NCI-H226 (cell line): ENCODE measurements around the gene TEX35.
"Not testable (repeated sequence)": the region's sequence is repeated elsewhere in the genome, so short reads cannot be mapped to it uniquely, and the experiment has no call there.

Experiments
- DNase-seq: peaks from one replicate; pipeline ENCODE4 v3.0.0-alpha.2; 2015

TEX35 gene

GRCh38 chr1:178542554-178543289 lies 29.8 kb downstream of the TEX35 start:
- peak; percentile 86 for DNase-seq

- no peak for DNase-seq
Observed at GRCh38 chr1:178543290-178543607, 30.3 kb downstream of the TEX35 start.

- no peak for DNase-seq
Observed at GRCh38 chr1:178544531-178544930, 31.6 kb downstream of the TEX35 start.

GRCh38 chr1:178548108-178548507 lies 35.2 kb downstream of the TEX35 start:
- no peak for DNase-seq

- no peak for DNase-seq
Observed at GRCh38 chr1:178551307-178551706, 38.4 kb downstream of the TEX35 start.

- no peak for DNase-seq
Observed at GRCh38 chr1:178551940-178552339, 39.0 kb downstream of the TEX35 start.

- DNase-seq, result no peak
Observed at GRCh38 chr1:178552856-178553255, 39.9 kb downstream of the TEX35 start.

- not testable (repeated sequence) for DNase-seq
Observed at GRCh38 chr1:178554351-178554750, 41.4 kb downstream of the TEX35 start.

GRCh38 chr1:178555613-178556012 lies 42.7 kb downstream of the TEX35 start:
- DNase-seq, result not testable (repeated sequence)

- DNase-seq, result not testable (repeated sequence)
Observed at GRCh38 chr1:178558816-178559215, 45.9 kb downstream of the TEX35 start.

GRCh38 chr1:178560871-178561376 lies 48.0 kb downstream of the TEX35 start:
- no peak for DNase-seq

GRCh38 chr1:178563099-178563820 lies 50.4 kb downstream of the TEX35 start:
- DNase-seq, result no peak

GRCh38 chr1:178564086-178564782 lies 51.3 kb downstream of the TEX35 start:
- DNase-seq, result no peak

GRCh38 chr1:178564783-178565180 lies 51.9 kb downstream of the TEX35 start:
- DNase-seq, result no peak

GRCh38 chr1:178565586-178565985 lies 52.7 kb downstream of the TEX35 start:
- no peak for DNase-seq

- no peak for DNase-seq
Observed at GRCh38 chr1:178566187-178566586, 53.3 kb downstream of the TEX35 start.

GRCh38 chr1:178571807-178572206 lies 58.9 kb downstream of the TEX35 start:
- DNase-seq, result no peak
